ENCODE measurements around the gene WNT2B. TPM values are rescaled to one million over a fixed set of nuclear protein-coding genes. Genes with fewer than 3 reads are reported as not detected.
A peak's percentile ranks its signal among the peaks of the same experiment; 100 is the strongest.

Gene WNT2B
- total RNA-seq, 6 experiments from 2014 or later = 0.20 to 0.68 (median 0.37) TPM

DNA sequence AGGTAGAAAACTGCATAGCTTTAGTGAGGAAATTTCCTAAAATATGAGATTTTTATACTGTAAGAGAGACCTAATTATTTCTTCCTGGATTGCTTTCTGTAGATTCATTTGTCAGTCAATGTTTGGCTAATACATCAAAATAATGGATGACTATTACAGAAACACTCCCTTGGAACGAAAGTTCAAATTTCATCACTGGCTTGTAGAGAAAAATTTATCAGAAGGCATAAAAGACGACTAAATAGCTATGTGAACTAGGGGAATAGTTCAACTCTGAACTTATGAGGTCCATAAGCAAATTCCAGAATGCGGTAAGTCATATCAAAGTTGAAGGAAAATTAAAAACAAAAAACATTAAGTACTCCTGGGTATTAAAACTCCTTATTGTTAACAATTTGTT lies 36.0 kb downstream of the WNT2B start:
- TF ChIP-seq POLR2A (IDR thresholded peaks at IDR 0.05) = no peak
- TF ChIP-seq, protein P1, sequence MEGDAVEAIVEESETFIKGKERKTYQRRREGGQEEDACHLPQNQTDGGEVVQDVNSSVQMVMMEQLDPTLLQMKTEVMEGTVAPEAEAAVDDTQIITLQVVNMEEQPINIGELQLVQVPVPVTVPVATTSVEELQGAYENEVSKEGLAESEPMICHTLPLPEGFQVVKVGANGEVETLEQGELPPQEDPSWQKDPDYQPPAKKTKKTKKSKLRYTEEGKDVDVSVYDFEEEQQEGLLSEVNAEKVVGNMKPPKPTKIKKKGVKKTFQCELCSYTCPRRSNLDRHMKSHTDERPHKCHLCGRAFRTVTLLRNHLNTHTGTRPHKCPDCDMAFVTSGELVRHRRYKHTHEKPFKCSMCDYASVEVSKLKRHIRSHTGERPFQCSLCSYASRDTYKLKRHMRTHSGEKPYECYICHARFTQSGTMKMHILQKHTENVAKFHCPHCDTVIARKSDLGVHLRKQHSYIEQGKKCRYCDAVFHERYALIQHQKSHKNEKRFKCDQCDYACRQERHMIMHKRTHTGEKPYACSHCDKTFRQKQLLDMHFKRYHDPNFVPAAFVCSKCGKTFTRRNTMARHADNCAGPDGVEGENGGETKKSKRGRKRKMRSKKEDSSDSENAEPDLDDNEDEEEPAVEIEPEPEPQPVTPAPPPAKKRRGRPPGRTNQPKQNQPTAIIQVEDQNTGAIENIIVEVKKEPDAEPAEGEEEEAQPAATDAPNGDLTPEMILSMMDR (IDR thresholded peaks at IDR 0.05) = no peak
- intact Hi-C loops (cut with DNase I) = no loop called here
- peak in 1 of 4 donors; percentile 51 for ATAC-seq
- no peak for DNase-seq
- Histone ChIP-seq H3K9me3 (no peaks in the 10 kb centered on the region), H3K27me3 (no peaks in the 10 kb centered on the region), H3K36me3 (peaks cover 0 to 12% (median 2%) of the 10 kb centered on the region in 4 donors), H3K4me1 (no peaks in the 10 kb centered on the region), H3K4me3 (no peak overlapping the region), H3K27ac (no peak overlapping the region)
- WGBS (ENCODE audit: insufficient coverage, low coverage, low lambda C conversion rate, missing lambda C conversion rate) = 47% methylated on average over 3 of the region's 3 CpGs

- H3K4me1 ChIP-seq = no peaks in the 10 kb centered on the region
- 93% methylated on average over 2 of the region's 2 CpGs for WGBS (ENCODE audit: insufficient coverage, low coverage, low lambda C conversion rate, missing lambda C conversion rate)
- TF ChIP-seq, protein P1 (IDR thresholded peaks at IDR 0.05) = no peak
- no peak for TF ChIP-seq POLR2A (IDR thresholded peaks at IDR 0.05)
- intact Hi-C loops (cut with DNase I) = no loop called here
- H3K27me3 ChIP-seq = no peaks in the 10 kb centered on the region
- H3K27ac ChIP-seq = no peak overlapping the region
- no peaks in the 10 kb centered on the region for H3K9me3 ChIP-seq
- DNase-seq (no peak), ATAC-seq (no peak)
- H3K4me3 ChIP-seq = no peak overlapping the region
- H3K36me3 ChIP-seq = peaks cover 0 to 5% (median 2%) of the 10 kb centered on the region in 4 donors
Measured at GRCh38 chr1:112546076-112546475, 37.3 kb downstream of the WNT2B start.

GRCh38 chr1:112548547-112548946 lies 39.8 kb downstream of the WNT2B start:
- no peaks in the 10 kb centered on the region for H3K4me1 ChIP-seq
- H3K9me3 ChIP-seq = no peaks in the 10 kb centered on the region
- DNase-seq = no peak
- intact Hi-C loops (cut with DNase I) = no loop called here
- H3K27me3 ChIP-seq = no peaks in the 10 kb centered on the region
- ATAC-seq = no peak
- H3K4me3 ChIP-seq = no peak overlapping the region
- H3K27ac ChIP-seq = no peak overlapping the region
- WGBS (ENCODE audit: insufficient coverage, low coverage, low lambda C conversion rate, missing lambda C conversion rate) = 65% methylated on average over 3 of the region's 3 CpGs
- no peak for TF ChIP-seq POLR2A (IDR thresholded peaks at IDR 0.05)
- TF ChIP-seq, protein P1 (IDR thresholded peaks at IDR 0.05) = no peak
- peaks cover 0 to 4% (median 0%) of the 10 kb centered on the region in 4 donors for H3K36me3 ChIP-seq

DNA sequence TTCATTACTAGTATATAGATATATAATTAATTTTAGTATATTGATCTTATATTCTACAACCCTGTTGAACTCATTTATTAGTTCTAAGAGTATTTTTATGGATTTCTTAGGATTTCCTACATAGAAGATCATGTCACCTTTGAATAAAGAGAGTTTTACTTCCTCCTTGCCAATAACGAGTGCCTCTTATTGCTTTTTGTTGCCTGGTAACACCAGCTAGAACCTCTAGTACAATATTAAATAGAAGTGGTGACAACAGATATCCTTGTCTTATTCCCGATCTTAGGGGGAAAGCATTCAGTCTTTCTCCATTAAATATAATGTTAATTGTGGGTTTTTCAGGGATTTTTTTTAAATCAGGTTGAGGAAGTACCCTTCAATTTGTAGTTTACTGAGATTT lies 40.8 kb downstream of the WNT2B start:
- no peak for ATAC-seq
- 77% methylated on average over 2 of the region's 2 CpGs for WGBS (ENCODE audit: insufficient coverage, low coverage, low lambda C conversion rate, missing lambda C conversion rate)
- DNase-seq = no peak
- H3K27ac ChIP-seq = no peak overlapping the region
- TF ChIP-seq, protein P1 (IDR thresholded peaks at IDR 0.05) = no peak
- no peak for TF ChIP-seq POLR2A (IDR thresholded peaks at IDR 0.05)
- H3K36me3 ChIP-seq = peaks cover 0 to 4% (median 0%) of the 10 kb centered on the region in 4 donors
- no peaks in the 10 kb centered on the region for H3K4me1 ChIP-seq
- no peaks in the 10 kb centered on the region for H3K9me3 ChIP-seq
- no peaks in the 10 kb centered on the region for H3K27me3 ChIP-seq
- intact Hi-C loops (cut with DNase I) = no loop called here
- H3K4me3 ChIP-seq = no peak overlapping the region

DNA sequence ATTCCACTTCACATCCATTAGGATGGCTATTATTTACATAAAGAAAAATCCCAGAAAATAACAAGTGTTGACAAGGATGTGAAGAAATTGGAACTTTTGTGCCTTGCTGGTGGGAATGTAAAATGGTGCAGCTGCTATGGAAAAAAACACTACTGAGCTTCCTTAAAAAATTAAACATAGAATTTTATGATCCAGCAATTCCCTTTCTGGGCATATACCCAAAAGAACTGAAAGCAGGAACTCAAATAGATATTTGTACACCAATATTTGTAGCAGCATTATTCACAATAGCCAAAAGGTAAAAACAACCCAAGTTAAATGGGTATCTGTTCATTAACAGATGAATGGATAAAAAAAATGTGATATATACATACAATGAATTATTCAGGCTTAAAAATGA lies 45.6 kb downstream of the WNT2B start:
- peaks cover 0 to 3% (median 0%) of the 10 kb centered on the region in 4 donors for H3K36me3 ChIP-seq
- no peak for TF ChIP-seq POLR2A (IDR thresholded peaks at IDR 0.05)
- TF ChIP-seq, protein P1 (IDR thresholded peaks at IDR 0.05) = no peak
- no peak overlapping the region for H3K4me3 ChIP-seq
- no peaks in the 10 kb centered on the region for H3K9me3 ChIP-seq
- DNase-seq (no peak), ATAC-seq (no peak)
- no peaks in the 10 kb centered on the region for H3K4me1 ChIP-seq
- intact Hi-C loops (cut with DNase I) = no loop called here
- no peaks in the 10 kb centered on the region for H3K27me3 ChIP-seq
- no peak overlapping the region for H3K27ac ChIP-seq
